H1 (cell line): Measurements from ENCODE around the gene NABP2. TPM values are rescaled to one million over a fixed set of nuclear protein-coding genes. Genes with fewer than 3 reads are reported as not detected.

Experiments used
- CHD7 ChIP-seq: fragments of 300-600 bp; sonication (generic); IDR thresholded peaks from 2 replicates; pipeline ENCODE4 v1.7.1; 2012; ENCODE audit warnings: low read length, moderate library complexity, mild to moderate bottlenecking, inconsistent platforms; ENCODE audit not compliant: insufficient replicate concordance
- polyA plus RNA-seq, 7 experiments: library from polyadenylated mRNA; depleted of rRNA in 3 of 7; stranded (reverse) in 5 of 7; unstranded in 2 of 7; fragments of >200 nt in 5 of 7; fragments of 200-250 nt in 2 of 7; gene quantifications; 1 replicate in 5 of 7; 2 replicates in 1 of 7; 4 replicates in 1 of 7; pipeline versions ENCODE4 v1.2.1 to v1.2.3, GENCODE V29; 2011 to 2013; ENCODE audit warnings: missing spikeins in 2 of 7, mixed read lengths in 2 of 7
- total RNA-seq: library from RNA; stranded (reverse); fragmentation: NEBNext Ultra II Directional; extraction: Animal tissue kit (Norgen Biotek cat#: 25700); gene quantifications from 2 replicates; pipeline ENCODE4 v1.2.1, GENCODE V29; 2021
- TF ChIP-seq, protein P1 (sequence below), 3 experiments: IDR thresholded peaks; 1 replicate in 2 of 3; 2 replicates in 1 of 3; pipeline versions ENCODE4 v1.5.1 to v1.6.1; 2011; ENCODE audit warnings: low read length in 3 of 3, mild to moderate bottlenecking in 3 of 3, inconsistent platforms in 2 of 3, low read depth in 1 of 3, moderate library complexity in 1 of 3; ENCODE audit not compliant: insufficient read depth in 1 of 3; ENCODE audit errors: control extremely low read depth in 1 of 3

NABP2 gene
- total and polyA plus RNA-seq, 2 of the 8 experiments (the other 6 are each of a cell fraction or from before 2014, with no cell fraction given) = 58.1 to 67.5 TPM

DNA sequence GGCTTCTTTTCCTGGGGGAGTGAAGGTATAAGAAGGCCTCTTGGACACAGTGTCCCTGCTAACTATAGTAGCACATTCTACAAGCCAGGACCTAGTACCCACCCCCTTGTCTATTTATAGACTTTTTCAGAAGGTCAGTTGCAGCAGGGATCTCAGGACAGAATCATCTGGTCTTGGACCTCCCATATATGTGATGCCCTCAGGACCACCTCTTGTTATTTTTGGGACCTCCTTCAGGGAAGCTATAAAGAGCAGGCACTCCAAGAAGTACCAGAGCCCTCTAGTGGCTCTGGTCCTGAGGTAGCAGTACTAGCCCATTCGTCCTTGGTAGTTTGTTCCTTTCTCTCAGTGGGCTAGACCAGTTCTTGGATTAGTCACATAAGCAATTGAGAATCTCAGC, 46.9 kb downstream of the NABP2 start (continued):
- no peak for TF ChIP-seq CHD7
- TF ChIP-seq, protein P1, sequence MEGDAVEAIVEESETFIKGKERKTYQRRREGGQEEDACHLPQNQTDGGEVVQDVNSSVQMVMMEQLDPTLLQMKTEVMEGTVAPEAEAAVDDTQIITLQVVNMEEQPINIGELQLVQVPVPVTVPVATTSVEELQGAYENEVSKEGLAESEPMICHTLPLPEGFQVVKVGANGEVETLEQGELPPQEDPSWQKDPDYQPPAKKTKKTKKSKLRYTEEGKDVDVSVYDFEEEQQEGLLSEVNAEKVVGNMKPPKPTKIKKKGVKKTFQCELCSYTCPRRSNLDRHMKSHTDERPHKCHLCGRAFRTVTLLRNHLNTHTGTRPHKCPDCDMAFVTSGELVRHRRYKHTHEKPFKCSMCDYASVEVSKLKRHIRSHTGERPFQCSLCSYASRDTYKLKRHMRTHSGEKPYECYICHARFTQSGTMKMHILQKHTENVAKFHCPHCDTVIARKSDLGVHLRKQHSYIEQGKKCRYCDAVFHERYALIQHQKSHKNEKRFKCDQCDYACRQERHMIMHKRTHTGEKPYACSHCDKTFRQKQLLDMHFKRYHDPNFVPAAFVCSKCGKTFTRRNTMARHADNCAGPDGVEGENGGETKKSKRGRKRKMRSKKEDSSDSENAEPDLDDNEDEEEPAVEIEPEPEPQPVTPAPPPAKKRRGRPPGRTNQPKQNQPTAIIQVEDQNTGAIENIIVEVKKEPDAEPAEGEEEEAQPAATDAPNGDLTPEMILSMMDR (IDR thresholded peaks at IDR 0.05; ENCODE audit: control extremely low read depth in 1 of 3, insufficient read depth in 1 of 3, low read depth in 1 of 3, low read length in 3 of 3) = peak in 2 of 3 experiments; percentile 64 to 72; a peak in 3 of 4 replicates
- TF ChIP-seq, all 59 proteins: peak for 2
